AG08395 (cell line): ENCODE measurements around the gene SPRR5.

ENCODE experiments used
- DNase-seq: peaks from one replicate; pipeline ENCODE4 v3.0.0; 2012; ENCODE audit warnings: mixed read lengths, low spot score

SPRR5 gene

GRCh38 chr1:152946248-152946647 lies 758 bp upstream of the SPRR5 start:
- no peak for DNase-seq

GRCh38 chr1:152951711-152952110 lies 4.7 kb downstream of the SPRR5 start:
- DNase-seq, result no peak

GRCh38 chr1:152953761-152954160 lies 6.8 kb downstream of the SPRR5 start:
- no peak for DNase-seq

- DNase-seq, result no peak
Observed at GRCh38 chr1:152954436-152954835, 7.4 kb downstream of the SPRR5 start.

- no peak for DNase-seq
Observed at GRCh38 chr1:152957561-152957960, 10.6 kb downstream of the SPRR5 start.

- DNase-seq, result no peak
Observed at GRCh38 chr1:152959273-152959672, 12.3 kb downstream of the SPRR5 start.

GRCh38 chr1:152959801-152960451 lies 12.9 kb downstream of the SPRR5 start:
- no peak for DNase-seq

- DNase-seq, result no peak
Observed at GRCh38 chr1:152960452-152961044, 13.5 kb downstream of the SPRR5 start.

- no peak for DNase-seq
Observed at GRCh38 chr1:152961226-152961891, 14.4 kb downstream of the SPRR5 start.

- no peak for DNase-seq
Observed at GRCh38 chr1:152962876-152963415, 15.9 kb downstream of the SPRR5 start.

GRCh38 chr1:152964536-152964935 lies 17.5 kb downstream of the SPRR5 start:
- DNase-seq, result no peak

GRCh38 chr1:152965853-152966252 lies 18.8 kb downstream of the SPRR5 start:
- DNase-seq, result no peak

- no peak for DNase-seq
Observed at GRCh38 chr1:152967201-152967600, 20.2 kb downstream of the SPRR5 start.

- DNase-seq, result no peak
Observed at GRCh38 chr1:152968248-152968647, 21.2 kb downstream of the SPRR5 start.

GRCh38 chr1:152969036-152969435 lies 22.0 kb downstream of the SPRR5 start:
- DNase-seq, result no peak

- DNase-seq, result no peak
Observed at GRCh38 chr1:152970495-152970894, 23.5 kb downstream of the SPRR5 start, which contains the start of gene SPRR4. Gene SPRR4, plus strand, starts transcription at chr1:152970648. Its CDS starts 1,243 bp downstream, at chr1:152971891.

- DNase-seq, result no peak
Observed at GRCh38 chr1:152972196-152972886, 25.3 kb downstream of the SPRR5 start.

GRCh38 chr1:152976688-152977087 lies 29.7 kb downstream of the SPRR5 start:
- DNase-seq, result no peak

- DNase-seq, result no peak
Observed at GRCh38 chr1:152977614-152978013, 30.6 kb downstream of the SPRR5 start.

- DNase-seq, result no peak
Observed at GRCh38 chr1:152980676-152981075, 33.7 kb downstream of the SPRR5 start.

- no peak for DNase-seq
Observed at GRCh38 chr1:152981146-152981871, 34.3 kb downstream of the SPRR5 start.

GRCh38 chr1:152982076-152982475 lies 35.1 kb downstream of the SPRR5 start:
- DNase-seq, result no peak
